Stomach smooth muscle (tissue), 2 donors: Measurements from ENCODE around the gene NRARP.

Experiments used
- H3K27ac ChIP-seq: one replicate; pipeline ENCODE4 v1.7.0; 2013; ENCODE audit warnings: mild to moderate bottlenecking, low read length, inconsistent platforms
- H3K27me3 ChIP-seq, 2 donors: one replicate each; pipeline ENCODE4 v1.7.0; 2013; ENCODE audit warnings: low read length in 2 of 2; ENCODE audit not compliant: insufficient read depth in 2 of 2, control insufficient read depth in 1 of 2
- H3K36me3 ChIP-seq, 2 donors: one replicate each; pipeline ENCODE4 v1.7.0; 2013; ENCODE audit warnings: low read length in 2 of 2; ENCODE audit not compliant: control insufficient read depth in 2 of 2, insufficient read depth in 2 of 2
- H3K4me1 ChIP-seq: one replicate; pipeline ENCODE4 v1.7.0; 2013; ENCODE audit warnings: low read length; ENCODE audit not compliant: control insufficient read depth, insufficient read depth
- H3K4me3 ChIP-seq, 2 donors: one replicate each; pipeline ENCODE4 v1.7.0; 2013; ENCODE audit warnings: low read length in 2 of 2
- H3K9ac ChIP-seq, 2 donors: one replicate each; pipeline ENCODE4 v1.7.0; 2013; ENCODE audit warnings: low read length in 2 of 2, mild to moderate bottlenecking in 1 of 2
- H3K9me3 ChIP-seq, 2 donors: one replicate each; pipeline ENCODE4 v1.7.0; 2013; ENCODE audit warnings: low read length in 2 of 2; ENCODE audit not compliant: control insufficient read depth in 2 of 2
- donor health status: healthy.
- donor health status: Pancreatic carcinoma.

The NRARP gene

GRCh38 chr9:137295238-137295811, 6.7 kb downstream of the NRARP start:
- peaks cover 6% of the 10 kb centered on the region for H3K4me1 ChIP-seq
- peaks cover 0 to 5% of the 10 kb centered on the region in 2 donors for H3K9me3 ChIP-seq
- H3K4me3 ChIP-seq = peak overlapping the region in 1 of 2 donors; percentile 15
- no peak overlapping the region for H3K27ac ChIP-seq
- no peaks in the 10 kb centered on the region for H3K36me3 ChIP-seq
- H3K9ac ChIP-seq = no peak overlapping the region
- peaks cover 56 to 66% of the 10 kb centered on the region in 2 donors for H3K27me3 ChIP-seq

- Histone ChIP-seq H3K27ac (no peak overlapping the region), H3K9ac (no peak overlapping the region), H3K4me1 (peaks cover 6% of the 10 kb centered on the region), H3K4me3 (peak overlapping the region in 1 of 2 donors; percentile 15), H3K36me3 (no peaks in the 10 kb centered on the region), H3K27me3 (peaks cover 51 to 61% of the 10 kb centered on the region in 2 donors), H3K9me3 (peaks cover 0 to 5% of the 10 kb centered on the region in 2 donors)
Measured at GRCh38 chr9:137294681-137295237, 7.3 kb downstream of the NRARP start.

- Histone ChIP-seq H3K9me3 (peaks cover 0 to 5% of the 10 kb centered on the region in 2 donors), H3K4me1 (peaks cover 6% of the 10 kb centered on the region), H3K9ac (no peak overlapping the region), H3K4me3 (no peak overlapping the region), H3K36me3 (no peaks in the 10 kb centered on the region), H3K27ac (no peak overlapping the region), H3K27me3 (peaks cover 48 to 57% of the 10 kb centered on the region in 2 donors)
Measured at GRCh38 chr9:137294091-137294680, 7.9 kb downstream of the NRARP start.

- H3K9me3 ChIP-seq = peaks cover 0 to 5% of the 10 kb centered on the region in 2 donors
- no peak overlapping the region for H3K27ac ChIP-seq
- H3K36me3 ChIP-seq = no peaks in the 10 kb centered on the region
- H3K9ac ChIP-seq = no peak overlapping the region
- H3K27me3 ChIP-seq = peaks cover 42 to 51% of the 10 kb centered on the region in 2 donors
- H3K4me1 ChIP-seq = peaks cover 4% of the 10 kb centered on the region
- no peak overlapping the region for H3K4me3 ChIP-seq
Measured at GRCh38 chr9:137293482-137294090, 8.5 kb downstream of the NRARP start.

- H3K4me1 ChIP-seq = peaks cover 3% of the 10 kb centered on the region
- H3K4me3 ChIP-seq = no peak overlapping the region
- no peak overlapping the region for H3K9ac ChIP-seq
- H3K9me3 ChIP-seq = peaks cover 0 to 5% of the 10 kb centered on the region in 2 donors
- H3K27ac ChIP-seq = no peak overlapping the region
- peaks cover 37 to 46% of the 10 kb centered on the region in 2 donors for H3K27me3 ChIP-seq
- no peaks in the 10 kb centered on the region for H3K36me3 ChIP-seq
Measured at GRCh38 chr9:137293094-137293481, 9.0 kb downstream of the NRARP start.

- Histone ChIP-seq H3K27ac (no peak overlapping the region), H3K36me3 (no peaks in the 10 kb centered on the region), H3K4me1 (no peaks in the 10 kb centered on the region), H3K9me3 (no peaks in the 10 kb centered on the region), H3K27me3 (no peaks in the 10 kb centered on the region), H3K9ac (no peak overlapping the region), H3K4me3 (no peak overlapping the region)
Measured at GRCh38 chr9:137286975-137287383, 15.1 kb downstream of the NRARP start.

GRCh38 chr9:137281345-137282116, 20.5 kb downstream of the NRARP start:
- Histone ChIP-seq H3K27me3 (peaks cover 16 to 40% of the 10 kb centered on the region in 2 donors), H3K36me3 (no peaks in the 10 kb centered on the region), H3K4me3 (no peak overlapping the region), H3K27ac (no peak overlapping the region), H3K9ac (no peak overlapping the region), H3K4me1 (peaks cover 13% of the 10 kb centered on the region), H3K9me3 (no peaks in the 10 kb centered on the region)

- no peak overlapping the region for H3K4me3 ChIP-seq
- H3K36me3 ChIP-seq = no peaks in the 10 kb centered on the region
- H3K27ac ChIP-seq = no peak overlapping the region
- H3K27me3 ChIP-seq = peaks cover 19 to 45% of the 10 kb centered on the region in 2 donors
- peaks cover 20% of the 10 kb centered on the region for H3K4me1 ChIP-seq
- no peaks in the 10 kb centered on the region for H3K9me3 ChIP-seq
- H3K9ac ChIP-seq = no peak overlapping the region
Measured at GRCh38 chr9:137280474-137281344, 21.4 kb downstream of the NRARP start.

GRCh38 chr9:137279741-137280473, 22.2 kb downstream of the NRARP start:
- Histone ChIP-seq H3K27ac (no peak overlapping the region), H3K36me3 (no peaks in the 10 kb centered on the region), H3K9ac (no peak overlapping the region), H3K9me3 (no peaks in the 10 kb centered on the region), H3K27me3 (peaks cover 20 to 45% of the 10 kb centered on the region in 2 donors), H3K4me3 (no peak overlapping the region), H3K4me1 (peaks cover 20% of the 10 kb centered on the region)
